HG03196 (cell line): ENCODE data around the gene PPP1CA.

Experiments used
- ATAC-seq: cut with Tn5 transposase; IDR thresholded peaks from one replicate; pipeline ENCODE4 v1.9.1; 2021; ENCODE audit not compliant: unreplicated experiment

Gene PPP1CA

DNA sequence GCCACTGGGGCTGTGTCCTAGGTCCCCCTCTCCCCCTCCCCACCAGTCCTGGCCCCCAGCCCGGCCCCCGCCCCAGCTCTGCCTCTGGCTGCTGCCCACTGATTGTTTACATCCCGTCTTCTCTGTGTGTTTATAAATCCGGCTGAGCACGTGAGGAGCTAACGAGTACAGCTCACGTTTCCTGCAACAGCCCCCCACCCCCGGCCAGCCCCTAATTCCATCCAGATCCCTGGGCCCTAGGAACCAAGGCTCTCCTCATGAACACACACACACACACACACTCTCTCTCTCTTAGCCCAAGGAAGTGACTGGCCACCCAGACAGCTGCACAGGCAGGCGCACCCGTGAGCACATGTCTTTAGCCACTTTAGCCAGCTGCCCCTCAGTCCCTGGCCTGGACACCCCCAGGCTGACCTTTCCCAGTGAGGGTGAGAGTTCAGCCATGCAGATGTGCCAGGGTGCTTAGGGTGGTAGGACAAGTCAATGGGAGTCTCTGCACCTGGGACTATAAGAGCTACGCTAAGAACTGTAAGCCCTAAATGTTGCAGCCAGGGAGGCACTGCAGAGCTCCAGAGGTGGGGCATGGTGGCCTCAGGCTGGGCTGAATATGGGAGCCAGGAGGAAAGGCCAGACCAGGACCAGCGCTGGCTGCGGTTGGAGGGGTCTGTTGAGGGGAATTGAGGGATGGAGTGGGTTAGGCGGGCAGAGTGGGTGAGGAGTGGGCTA is 31.1 kb downstream of the PPP1CA start:
- ATAC-seq = no peak

DNA sequence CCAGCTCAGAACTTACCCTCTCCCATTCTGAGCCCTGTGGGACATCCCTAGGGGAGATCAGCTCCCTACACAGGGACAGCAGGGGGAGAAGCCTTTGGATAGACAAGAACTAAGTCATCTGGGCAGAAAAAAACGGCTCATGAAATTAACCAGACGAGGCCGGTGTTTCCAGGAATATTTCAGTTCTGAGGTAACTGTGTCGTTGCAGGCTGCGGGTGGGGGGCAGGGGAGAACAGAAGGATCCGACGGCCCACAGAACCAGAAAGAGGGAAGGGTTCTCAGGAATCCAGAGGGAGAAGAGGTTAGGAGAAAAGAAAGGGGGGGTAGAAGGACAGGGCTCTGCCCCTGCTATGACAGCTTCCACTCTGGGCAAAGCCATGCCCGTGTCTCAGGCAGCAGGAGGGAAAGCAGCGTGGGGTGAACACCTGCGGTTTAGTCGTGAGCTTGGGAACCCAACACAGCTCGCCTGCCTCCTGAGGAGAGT is 31.8 kb downstream of the PPP1CA start:
- no peak for ATAC-seq

DNA sequence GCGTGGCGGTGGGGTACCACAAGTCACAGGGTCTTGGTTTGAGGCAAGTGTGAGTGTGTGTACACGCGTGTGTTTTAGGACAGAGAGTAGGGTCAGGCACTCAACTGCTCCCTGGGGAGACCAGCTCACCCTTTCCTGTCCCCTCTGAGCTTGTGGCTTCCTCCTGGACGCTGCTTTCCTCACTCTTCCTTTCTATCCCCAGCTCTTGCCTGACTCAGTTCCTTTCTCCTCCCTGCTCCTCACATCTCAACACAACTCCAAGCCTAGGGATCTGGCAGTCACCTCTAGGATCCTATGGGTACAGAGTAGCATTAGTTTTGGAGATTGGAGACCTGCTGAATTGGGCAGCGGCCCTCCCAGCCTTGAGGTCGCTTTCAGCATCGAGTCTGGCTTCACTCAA is 32.4 kb downstream of the PPP1CA start:
- no peak for ATAC-seq

- no peak for ATAC-seq
Observed at GRCh38 chr11:67368621-67369020, 33.0 kb downstream of the PPP1CA start.

DNA sequence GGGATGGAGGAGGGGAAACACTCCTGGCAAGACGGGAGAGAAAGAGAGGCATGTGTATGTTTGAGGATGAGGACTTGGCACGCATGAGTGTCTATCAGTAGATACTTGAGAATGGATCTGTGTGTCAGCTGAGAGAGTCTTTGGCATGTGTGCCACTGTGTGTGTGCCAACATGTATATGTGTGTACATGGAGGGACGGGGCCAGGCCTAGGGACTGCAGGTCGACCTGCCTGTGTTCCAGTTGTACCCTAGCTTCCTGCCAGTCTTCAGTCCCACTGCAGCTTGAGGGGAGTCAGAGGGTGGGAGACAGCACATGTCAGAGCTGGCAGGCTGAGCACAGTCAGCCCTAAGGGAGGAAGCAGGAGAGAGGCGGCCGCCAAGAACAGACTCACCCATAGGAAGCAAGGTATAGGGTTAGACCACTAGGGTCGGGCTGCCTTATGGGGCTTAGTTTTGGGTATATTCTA is 33.9 kb downstream of the PPP1CA start:
- no peak for ATAC-seq

GRCh38 chr11:67366961-67367760 is 34.5 kb downstream of the PPP1CA start:
- ATAC-seq = no peak

DNA sequence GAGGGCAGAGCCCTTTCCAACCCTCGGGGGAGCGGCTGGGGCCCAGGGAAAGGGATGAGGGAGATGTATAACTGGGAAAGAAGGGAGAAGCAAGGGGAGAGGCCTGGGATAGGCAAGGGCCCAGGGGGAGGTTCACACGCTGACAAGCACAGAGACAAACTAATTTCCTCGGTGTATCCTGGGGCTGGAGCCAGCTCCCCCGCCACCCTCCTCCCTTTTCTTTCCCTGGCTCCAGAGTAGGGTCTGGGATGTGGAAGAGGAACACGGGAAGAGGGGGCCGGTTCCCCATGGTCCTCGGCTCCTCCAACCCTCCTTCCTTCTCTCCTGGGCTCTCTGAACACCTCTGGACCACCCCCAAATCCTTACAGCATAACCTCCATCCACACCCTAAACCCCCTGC is 35.1 kb downstream of the PPP1CA start:
- no peak for ATAC-seq

- no peak for ATAC-seq
Observed at GRCh38 chr11:67365736-67366444, 35.8 kb downstream of the PPP1CA start.

- no peak for ATAC-seq
Observed at GRCh38 chr11:67364783-67365722, 36.6 kb downstream of the PPP1CA start.

GRCh38 chr11:67364169-67364568 is 37.5 kb downstream of the PPP1CA start:
- ATAC-seq = no peak

DNA sequence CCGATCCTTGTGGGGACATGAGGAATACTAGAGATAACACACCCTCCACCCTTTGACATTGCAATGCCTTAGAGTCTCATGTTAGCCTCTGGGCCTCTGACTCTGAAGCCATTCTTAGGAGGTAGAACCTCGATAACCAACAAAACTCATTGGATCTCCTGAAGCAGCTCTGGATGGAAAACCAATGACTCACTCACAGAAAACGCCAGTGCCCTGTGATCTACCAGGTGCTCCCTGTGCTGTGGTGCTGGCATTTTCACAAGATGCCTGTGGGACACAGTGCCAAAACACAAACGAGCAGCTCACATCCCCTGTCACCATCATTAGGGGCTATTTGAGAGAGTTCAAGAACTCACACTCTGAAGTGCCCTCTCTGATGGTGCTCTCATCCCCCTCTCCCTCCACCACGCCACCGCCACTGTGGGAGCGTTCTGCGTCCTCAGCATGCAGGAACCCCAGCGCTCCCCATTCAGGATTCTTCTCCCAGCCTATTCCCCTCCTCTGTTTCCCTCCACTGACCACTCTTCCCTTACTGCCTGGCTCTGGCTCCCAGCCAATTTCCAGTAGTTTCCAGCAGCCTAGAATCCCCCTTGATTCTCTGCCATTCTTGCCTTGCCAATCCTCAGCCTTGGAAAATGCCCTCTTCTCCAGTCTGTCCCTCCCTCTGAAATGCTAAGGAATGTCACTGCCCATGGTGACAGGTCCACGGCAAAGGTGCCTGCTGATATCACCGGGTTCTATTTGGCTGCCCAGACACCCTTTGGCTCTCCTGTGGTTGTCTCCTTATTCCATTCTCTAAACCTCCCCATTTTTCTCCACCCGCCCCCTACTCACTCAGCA is 43.6 kb downstream of the PPP1CA start:
- no peak for ATAC-seq

GRCh38 chr11:67356864-67357561 is 44.6 kb downstream of the PPP1CA start:
- no peak for ATAC-seq

DNA sequence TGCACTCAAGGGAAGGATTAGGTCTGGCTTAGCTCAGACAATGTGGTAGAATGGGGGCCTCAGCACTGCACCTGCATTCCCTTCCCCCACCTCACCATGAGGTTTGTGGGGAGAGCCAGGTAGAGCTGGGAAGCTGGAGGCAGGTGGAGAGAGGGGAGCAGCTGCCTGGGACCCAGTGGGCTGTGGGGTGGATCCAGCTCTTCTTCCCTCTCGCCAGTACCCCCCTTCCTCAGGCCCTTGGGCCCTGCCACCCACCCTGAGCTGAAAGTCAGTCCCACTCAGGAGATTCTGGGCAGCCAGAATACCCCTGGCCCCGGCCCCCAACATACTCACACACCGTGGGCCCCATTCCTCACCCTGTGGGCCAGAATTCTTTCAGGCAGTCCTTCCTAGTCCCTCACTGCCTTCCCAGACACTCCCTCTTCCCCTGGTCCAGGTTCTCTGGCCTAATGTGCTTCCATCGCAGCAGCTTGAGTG is 45.2 kb downstream of the PPP1CA start:
- ATAC-seq = no peak

- no peak for ATAC-seq
Observed at GRCh38 chr11:67355794-67356386, 45.8 kb downstream of the PPP1CA start.

DNA sequence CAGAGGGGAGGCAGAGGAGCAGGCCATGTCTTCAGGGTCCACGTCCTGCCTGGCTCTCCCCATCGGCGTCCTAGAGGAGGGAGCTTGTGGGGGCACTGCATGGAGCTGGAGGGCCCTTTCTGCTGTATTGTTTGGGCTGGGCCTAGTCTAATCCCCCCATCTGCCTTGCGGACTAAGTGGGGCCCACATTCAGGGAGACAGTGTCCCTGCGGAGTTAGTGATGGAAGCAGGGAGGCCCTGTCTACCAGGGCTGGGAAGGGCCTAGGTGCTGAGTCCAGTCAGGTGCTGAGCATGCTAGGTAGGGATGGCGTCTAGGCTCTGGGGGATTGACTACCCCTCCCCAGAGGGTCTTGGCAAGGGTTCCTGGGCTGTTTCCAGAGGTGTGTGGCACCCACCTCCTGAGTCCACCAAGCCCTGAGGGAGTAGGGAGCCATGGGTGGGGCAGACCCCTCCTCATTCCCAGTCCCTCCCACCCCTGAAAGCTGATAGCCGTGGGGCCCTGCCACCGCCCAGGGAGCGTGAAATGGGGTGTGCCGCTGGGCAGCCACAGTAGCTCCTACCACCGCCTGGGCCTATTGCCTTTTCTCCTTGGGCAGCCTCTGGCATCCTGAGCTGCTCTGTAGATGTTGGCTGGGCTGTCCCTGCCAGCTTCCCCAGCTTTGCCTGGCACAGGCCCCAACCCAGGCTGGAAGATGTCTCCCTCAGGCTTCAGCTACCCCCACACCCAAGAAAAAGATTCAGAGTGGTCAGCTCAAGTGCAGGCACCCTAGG is 46.5 kb downstream of the PPP1CA start:
- no peak for ATAC-seq

DNA sequence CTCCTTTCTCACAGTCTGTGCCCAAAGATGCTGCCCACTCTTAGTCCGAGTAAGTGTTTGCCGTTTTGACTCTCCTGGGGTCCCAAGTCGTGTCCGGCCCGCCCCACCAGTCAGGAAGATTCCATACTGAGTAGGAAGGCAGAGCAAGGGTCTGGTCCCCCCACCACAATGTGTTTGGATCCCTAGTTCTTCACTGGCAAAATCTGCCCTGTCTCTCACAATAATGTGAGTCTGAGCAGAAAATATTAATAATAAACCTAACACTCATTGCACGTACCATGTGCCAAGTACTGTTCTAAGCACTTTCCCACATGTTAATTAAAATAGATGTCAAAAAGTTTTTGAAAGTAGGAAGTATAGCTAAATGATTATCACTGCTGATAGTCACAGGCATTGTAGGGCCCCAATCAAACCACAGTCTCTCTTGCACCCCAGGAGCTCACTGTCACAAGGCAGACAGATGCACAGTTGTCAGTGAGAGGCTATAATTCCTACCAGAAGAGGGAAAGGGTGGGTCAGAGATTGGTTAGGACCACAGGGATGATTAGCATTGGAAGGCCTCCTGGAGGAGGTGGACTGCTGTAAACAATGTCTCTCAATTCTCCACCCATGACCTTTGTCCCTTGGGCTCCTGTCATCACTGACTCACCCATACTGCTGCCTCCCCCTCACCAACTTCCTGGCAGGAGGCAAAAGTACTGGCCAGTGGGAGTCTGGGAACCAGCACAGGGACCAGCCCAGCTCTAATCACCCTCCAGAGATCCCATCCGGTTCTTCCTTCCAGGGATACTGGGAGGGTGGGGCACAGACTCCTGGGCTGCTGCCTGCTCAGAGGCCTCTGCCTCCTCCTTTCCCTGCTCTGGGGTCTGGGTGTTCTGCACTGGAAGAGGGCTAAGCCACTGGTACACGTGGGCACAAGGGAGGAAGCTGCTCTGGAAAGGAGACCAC is 47.3 kb downstream of the PPP1CA start:
- ATAC-seq = no peak
